Central memory CD8-positive, alpha-beta T cell (primary cell): Measurements from ENCODE around the gene METTL26.

Experiments
- ATAC-seq: fragments of 150-1000 bp; cut with Tn5 transposase; replicated peaks from 2 replicates; pipeline ENCODE4 v1.10.0; 2022; ENCODE audit warnings: mild to moderate bottlenecking, moderate FRiP score, moderate number of reproducible peaks; ENCODE audit not compliant: poor library complexity, severe bottlenecking; ENCODE audit errors: extremely low read depth
- DNase-seq, 2 donors: peaks; one replicate each; pipeline ENCODE4 v3.0.0; 2021; ENCODE audit warnings: low spot score in 2 of 2
- H3K27ac Mint-ChIP-seq: one replicate; pipeline ENCODE4 v1.8.0; 2022; ENCODE audit warnings: low read depth, mild to moderate bottlenecking, moderate library complexity, mixed read lengths
- H3K27me3 Mint-ChIP-seq: one replicate; pipeline ENCODE4 v1.8.0; 2022; ENCODE audit warnings: mixed read lengths
- H3K36me3 Mint-ChIP-seq: one replicate; pipeline ENCODE4 v1.8.0; 2022; ENCODE audit warnings: mild to moderate bottlenecking, moderate library complexity, mixed read lengths; ENCODE audit not compliant: insufficient read depth
- H3K4me1 Mint-ChIP-seq: one replicate; pipeline ENCODE4 v1.8.0; 2022; ENCODE audit warnings: mixed read lengths
- H3K4me3 Mint-ChIP-seq: one replicate; pipeline ENCODE4 v1.8.0; 2022; ENCODE audit warnings: mild to moderate bottlenecking, moderate library complexity, mixed read lengths
- H3K9me3 Mint-ChIP-seq: one replicate; pipeline ENCODE4 v1.8.0; 2022; ENCODE audit warnings: mixed read lengths

The METTL26 gene

DNA sequence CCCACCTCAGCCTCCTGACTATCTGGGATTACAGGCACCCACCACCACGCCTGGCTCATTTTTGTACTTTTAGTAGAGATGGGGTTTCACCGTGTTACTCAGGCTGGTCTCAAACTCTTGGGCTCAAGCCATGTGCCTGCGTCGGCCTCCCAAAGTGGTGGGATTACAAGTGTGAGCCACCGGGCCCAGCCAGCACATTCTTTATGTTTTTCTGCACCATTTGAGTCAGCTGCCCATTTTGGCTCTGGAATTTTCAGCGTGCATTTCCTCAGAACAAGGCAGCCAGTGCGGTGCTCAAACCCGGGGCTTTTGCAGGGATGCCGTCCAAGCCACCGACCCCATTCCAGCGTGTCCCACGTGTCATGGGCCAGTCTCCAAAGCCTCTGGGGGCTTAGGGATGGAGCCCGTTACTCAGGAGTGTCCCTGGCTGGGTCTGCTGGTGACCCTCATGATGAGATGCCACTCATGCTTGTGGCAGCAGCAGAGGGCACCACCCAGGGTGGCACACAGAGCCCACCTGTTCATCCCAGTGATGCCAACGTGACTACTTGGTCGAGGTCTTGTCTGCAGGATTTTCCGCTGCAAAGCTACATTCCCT lies 50.0 kb downstream of the METTL26 start:
- no peak for DNase-seq
- peaks cover 15% of the 10 kb centered on the region for H3K4me1 Mint-ChIP-seq
- no peak for ATAC-seq
- no peaks in the 10 kb centered on the region for H3K9me3 Mint-ChIP-seq
- peaks cover 18% of the 10 kb centered on the region for H3K36me3 Mint-ChIP-seq
- no peak overlapping the region for H3K27ac Mint-ChIP-seq
- no peaks in the 10 kb centered on the region for H3K27me3 Mint-ChIP-seq
- no peak overlapping the region for H3K4me3 Mint-ChIP-seq

DNA sequence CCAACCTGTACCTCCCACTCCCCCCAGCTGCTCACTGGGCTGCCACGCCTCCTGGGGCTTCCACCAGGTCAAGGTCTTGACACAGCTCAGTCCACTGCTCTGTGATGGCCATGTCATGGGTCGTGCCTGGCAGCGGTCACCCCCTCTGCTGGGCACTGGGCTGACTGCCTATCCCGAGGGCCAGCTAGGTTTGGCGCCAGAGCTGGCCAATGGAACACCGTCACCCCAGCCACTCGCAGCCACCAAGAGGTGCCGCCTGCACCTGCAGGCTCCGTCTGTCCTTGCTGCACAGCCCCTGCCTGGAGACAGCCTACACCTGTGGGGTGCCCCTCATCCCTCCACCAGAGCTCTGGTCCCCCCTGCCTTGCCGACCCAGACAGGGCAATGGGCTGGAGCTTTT lies 50.8 kb downstream of the METTL26 start:
- H3K4me3 Mint-ChIP-seq = no peak overlapping the region
- peaks cover 7% of the 10 kb centered on the region for H3K4me1 Mint-ChIP-seq
- H3K27ac Mint-ChIP-seq = no peak overlapping the region
- DNase-seq (no peak), ATAC-seq (no peak)
- no peaks in the 10 kb centered on the region for H3K27me3 Mint-ChIP-seq
- no peaks in the 10 kb centered on the region for H3K9me3 Mint-ChIP-seq
- peaks cover 16% of the 10 kb centered on the region for H3K36me3 Mint-ChIP-seq
